Panc1 (cell line): ENCODE measurements around the gene SPECC1.
"Not testable (repeated sequence)": the region's sequence is repeated elsewhere in the genome, so short reads cannot be mapped to it uniquely, and the experiment has no call there.

Source experiments
- POLR2AphosphoS5 ChIP-seq: IDR thresholded peaks from 2 replicates; pipeline ENCODE4 v1.6.1; 2012; ENCODE audit warnings: mild to moderate bottlenecking, low read depth, low read length, moderate library complexity
- TCF7L2 ChIP-seq: IDR thresholded peaks from 2 replicates; pipeline ENCODE4 v1.6.1; 2011; ENCODE audit warnings: mild to moderate bottlenecking, low read depth, low read length, inconsistent platforms
- TF ChIP-seq, protein P1 (sequence below): fragments of 450-650 bp; IDR thresholded peaks from 2 replicates; pipeline ENCODE4 v1.5.1; 2017; ENCODE audit warnings: mild to moderate bottlenecking
- TF ChIP-seq, protein P2 (sequence below), 2 experiments: IDR thresholded peaks; 2 replicates each; pipeline ENCODE4 v1.6.1; 2011 to 2012; ENCODE audit warnings: low read depth in 2 of 2, control low read depth in 1 of 2, low read length in 1 of 2, mild to moderate bottlenecking in 1 of 2, moderate library complexity in 1 of 2; ENCODE audit not compliant: insufficient read depth in 1 of 2

GRCh38 chr17:20037286-20037685 is 28.1 kb downstream of the SPECC1 start:
- TF ChIP-seq, protein P1, sequence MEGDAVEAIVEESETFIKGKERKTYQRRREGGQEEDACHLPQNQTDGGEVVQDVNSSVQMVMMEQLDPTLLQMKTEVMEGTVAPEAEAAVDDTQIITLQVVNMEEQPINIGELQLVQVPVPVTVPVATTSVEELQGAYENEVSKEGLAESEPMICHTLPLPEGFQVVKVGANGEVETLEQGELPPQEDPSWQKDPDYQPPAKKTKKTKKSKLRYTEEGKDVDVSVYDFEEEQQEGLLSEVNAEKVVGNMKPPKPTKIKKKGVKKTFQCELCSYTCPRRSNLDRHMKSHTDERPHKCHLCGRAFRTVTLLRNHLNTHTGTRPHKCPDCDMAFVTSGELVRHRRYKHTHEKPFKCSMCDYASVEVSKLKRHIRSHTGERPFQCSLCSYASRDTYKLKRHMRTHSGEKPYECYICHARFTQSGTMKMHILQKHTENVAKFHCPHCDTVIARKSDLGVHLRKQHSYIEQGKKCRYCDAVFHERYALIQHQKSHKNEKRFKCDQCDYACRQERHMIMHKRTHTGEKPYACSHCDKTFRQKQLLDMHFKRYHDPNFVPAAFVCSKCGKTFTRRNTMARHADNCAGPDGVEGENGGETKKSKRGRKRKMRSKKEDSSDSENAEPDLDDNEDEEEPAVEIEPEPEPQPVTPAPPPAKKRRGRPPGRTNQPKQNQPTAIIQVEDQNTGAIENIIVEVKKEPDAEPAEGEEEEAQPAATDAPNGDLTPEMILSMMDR, result not testable (repeated sequence)
- not testable (repeated sequence) for TF ChIP-seq POLR2AphosphoS5, TCF7L2
- TF ChIP-seq, protein P2, sequence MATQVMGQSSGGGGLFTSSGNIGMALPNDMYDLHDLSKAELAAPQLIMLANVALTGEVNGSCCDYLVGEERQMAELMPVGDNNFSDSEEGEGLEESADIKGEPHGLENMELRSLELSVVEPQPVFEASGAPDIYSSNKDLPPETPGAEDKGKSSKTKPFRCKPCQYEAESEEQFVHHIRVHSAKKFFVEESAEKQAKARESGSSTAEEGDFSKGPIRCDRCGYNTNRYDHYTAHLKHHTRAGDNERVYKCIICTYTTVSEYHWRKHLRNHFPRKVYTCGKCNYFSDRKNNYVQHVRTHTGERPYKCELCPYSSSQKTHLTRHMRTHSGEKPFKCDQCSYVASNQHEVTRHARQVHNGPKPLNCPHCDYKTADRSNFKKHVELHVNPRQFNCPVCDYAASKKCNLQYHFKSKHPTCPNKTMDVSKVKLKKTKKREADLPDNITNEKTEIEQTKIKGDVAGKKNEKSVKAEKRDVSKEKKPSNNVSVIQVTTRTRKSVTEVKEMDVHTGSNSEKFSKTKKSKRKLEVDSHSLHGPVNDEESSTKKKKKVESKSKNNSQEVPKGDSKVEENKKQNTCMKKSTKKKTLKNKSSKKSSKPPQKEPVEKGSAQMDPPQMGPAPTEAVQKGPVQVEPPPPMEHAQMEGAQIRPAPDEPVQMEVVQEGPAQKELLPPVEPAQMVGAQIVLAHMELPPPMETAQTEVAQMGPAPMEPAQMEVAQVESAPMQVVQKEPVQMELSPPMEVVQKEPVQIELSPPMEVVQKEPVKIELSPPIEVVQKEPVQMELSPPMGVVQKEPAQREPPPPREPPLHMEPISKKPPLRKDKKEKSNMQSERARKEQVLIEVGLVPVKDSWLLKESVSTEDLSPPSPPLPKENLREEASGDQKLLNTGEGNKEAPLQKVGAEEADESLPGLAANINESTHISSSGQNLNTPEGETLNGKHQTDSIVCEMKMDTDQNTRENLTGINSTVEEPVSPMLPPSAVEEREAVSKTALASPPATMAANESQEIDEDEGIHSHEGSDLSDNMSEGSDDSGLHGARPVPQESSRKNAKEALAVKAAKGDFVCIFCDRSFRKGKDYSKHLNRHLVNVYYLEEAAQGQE (IDR thresholded peaks at IDR 0.05; ENCODE audit: insufficient read depth in 1 of 2, low read depth in 2 of 2, low read length in 1 of 2), result not testable (repeated sequence)
